GM21447 (cell line): ENCODE results near the gene SGSH.
A peak's percentile ranks its signal among the peaks of the same experiment; 100 is the strongest.

Experiments used
- ATAC-seq: cut with Tn5 transposase; IDR thresholded peaks from one replicate; pipeline ENCODE4 v1.9.1; 2021; ENCODE audit not compliant: unreplicated experiment

Gene SGSH

GRCh38 chr17:80227666-80228065, 7.5 kb upstream of the SGSH start:
- ATAC-seq = no peak

GRCh38 chr17:80227156-80227555, 7.0 kb upstream of the SGSH start:
- no peak for ATAC-seq

GRCh38 chr17:80225230-80225629, 5.1 kb upstream of the SGSH start:
- ATAC-seq = no peak

- ATAC-seq = no peak
Measured at GRCh38 chr17:80224683-80225082, 4.5 kb upstream of the SGSH start.

GRCh38 chr17:80223838-80224497, 3.8 kb upstream of the SGSH start:
- no peak for ATAC-seq

GRCh38 chr17:80223142-80223815, 3.1 kb upstream of the SGSH start:
- no peak for ATAC-seq

GRCh38 chr17:80222376-80223141, 2.4 kb upstream of the SGSH start:
- ATAC-seq = no peak

DNA sequence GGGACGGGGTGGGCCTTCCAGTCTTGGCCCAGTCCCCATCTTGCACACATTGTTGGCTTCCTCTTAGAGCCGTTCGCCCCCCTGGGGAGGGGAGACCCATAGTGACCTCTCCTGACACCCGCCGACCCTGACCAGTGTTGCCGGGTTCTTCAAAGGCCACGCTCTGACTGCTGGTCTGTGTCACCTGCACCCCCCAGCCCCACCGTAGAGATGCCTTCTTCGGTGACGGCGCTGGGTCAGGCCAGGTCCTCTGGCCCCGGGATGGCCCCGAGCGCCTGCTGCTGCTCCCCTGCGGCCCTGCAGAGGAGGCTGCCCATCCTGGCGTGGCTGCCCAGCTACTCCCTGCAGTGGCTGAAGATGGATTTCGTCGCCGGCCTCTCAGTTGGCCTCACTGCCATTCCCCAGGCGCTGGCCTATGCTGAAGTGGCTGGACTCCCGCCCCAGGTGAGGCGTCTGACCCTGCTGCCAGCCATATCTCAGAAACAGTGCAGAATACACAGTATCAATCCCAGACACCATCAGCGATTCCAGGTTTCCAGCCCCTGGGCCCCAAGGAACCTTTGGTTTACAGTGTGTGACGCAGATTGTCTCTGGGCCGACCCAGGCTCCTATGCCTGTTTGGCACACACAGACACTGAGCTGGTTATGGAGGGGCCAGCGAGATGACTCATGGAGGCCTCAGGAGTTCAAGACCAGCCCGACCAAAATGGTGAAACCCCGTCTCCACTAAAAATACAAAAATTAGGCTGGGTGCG, 1.4 kb upstream of the SGSH start:
- ATAC-seq = no peak

GRCh38 chr17:80220736-80221215, 643 bp upstream of the SGSH start:
- no peak for ATAC-seq

GRCh38 chr17:80219763-80220053, 425 bp downstream of the SGSH start:
- ATAC-seq = peak; percentile 19

GRCh38 chr17:80219013-80219762, 945 bp downstream of the SGSH start:
- ATAC-seq = peak; percentile 64

GRCh38 chr17:80218391-80218790, 1.7 kb downstream of the SGSH start:
- ATAC-seq = no peak

- ATAC-seq = no peak
Measured at GRCh38 chr17:80217703-80218362, 2.3 kb downstream of the SGSH start.

DNA sequence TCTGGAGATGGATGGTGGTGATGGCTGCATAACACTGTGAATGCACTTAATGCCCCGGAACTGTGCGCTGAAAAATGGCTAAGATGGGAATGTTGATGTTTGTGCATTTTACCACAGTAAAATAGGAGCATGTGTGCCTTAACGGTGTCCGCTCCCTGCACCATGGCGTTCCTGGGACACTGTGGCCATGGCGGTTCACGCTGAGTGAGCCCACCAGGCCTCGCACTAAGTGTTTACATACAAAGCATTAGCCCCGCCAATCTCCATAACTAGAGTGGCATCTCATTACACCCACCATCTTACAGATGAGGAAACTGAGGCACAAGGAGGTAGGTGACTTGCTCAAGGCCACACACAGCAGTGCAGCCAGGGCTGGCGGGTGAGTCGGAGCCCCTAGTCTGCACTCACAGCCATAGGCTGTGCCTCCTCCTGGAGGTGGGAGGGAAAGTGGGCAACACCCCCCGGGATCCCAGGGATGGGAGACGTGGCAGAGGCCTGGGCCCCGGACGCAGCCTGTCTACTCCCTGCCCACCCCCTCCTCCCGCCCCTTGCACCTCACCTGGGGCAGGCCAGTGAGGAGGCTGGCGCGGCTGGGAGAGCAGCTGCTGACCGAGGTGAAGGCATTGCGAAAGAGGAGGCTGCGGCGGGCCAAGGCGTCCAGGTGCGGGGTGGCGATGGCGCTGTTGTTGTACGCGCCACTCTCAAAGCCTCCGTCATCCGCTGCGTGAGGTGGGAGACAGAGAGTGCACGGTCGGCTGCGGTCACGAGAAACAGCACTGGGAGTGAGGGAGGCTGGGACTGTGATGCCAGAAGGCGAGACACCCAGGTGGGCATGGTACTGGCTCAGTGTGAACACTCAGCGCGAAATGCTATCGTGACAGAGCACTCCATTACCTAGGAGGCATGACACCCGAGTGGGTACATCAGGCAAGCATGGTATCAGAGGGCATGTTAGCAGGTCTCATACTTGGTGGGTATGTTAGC, 3.4 kb downstream of the SGSH start:
- no peak for ATAC-seq

DNA sequence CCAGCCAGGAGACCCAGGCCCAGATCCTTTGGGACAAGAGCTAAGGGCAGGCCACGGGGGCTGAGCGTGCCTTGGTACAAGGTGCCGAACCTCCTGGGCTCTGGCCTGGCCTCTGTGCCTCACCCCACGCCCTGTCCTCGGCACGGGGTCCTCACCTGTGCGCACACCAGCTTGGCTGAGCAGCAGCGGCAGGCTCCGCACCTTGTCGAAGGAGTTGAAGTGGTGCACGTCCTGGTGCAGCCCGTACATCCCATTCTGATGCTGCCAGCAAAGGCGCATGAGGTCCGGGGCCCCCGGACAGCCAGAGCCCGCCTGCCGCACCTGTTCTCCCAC, 5.3 kb downstream of the SGSH start:
- ATAC-seq = no peak

DNA sequence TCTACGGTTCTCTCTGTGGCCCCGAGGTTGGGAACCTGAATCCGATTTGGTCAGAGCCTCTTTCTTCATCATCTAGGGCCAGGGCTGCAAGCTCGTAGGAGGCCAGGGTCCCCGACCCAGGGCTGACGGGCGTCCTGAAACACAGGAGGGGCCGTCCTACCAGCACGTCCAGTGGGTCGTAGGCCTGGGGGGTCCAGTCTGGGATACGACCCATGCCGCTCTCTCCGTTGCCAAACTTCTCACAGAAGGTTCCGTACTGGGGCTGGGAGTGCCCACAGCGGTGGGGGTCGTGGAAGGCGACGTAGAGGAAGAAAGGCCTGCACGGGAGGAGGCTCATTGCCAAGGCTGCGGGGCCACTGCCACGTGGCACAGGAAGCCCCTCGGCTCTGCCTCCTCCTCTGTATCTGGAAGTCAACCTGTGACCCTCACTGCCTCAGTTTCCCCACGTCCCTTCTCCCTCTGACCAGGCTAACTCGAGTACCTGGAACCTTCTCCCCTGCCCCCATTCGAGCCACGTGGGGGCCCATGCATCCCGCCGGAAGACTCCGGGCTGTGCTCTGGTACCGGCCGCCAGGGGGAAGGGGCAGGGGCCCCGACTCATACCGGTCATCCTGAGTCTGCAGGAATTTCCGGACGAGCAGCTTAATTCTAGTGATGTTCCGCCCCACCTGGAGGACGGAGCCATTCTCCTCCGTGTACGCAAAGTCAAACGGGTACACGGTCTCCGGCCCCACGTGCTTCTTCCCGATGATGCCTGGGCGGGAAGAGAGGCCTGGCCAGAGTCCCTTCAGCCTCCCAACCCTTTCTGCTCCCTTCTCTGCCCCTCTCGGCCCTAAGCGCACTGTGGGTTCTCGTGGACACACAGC, 5.9 kb downstream of the SGSH start:
- no peak for ATAC-seq

DNA sequence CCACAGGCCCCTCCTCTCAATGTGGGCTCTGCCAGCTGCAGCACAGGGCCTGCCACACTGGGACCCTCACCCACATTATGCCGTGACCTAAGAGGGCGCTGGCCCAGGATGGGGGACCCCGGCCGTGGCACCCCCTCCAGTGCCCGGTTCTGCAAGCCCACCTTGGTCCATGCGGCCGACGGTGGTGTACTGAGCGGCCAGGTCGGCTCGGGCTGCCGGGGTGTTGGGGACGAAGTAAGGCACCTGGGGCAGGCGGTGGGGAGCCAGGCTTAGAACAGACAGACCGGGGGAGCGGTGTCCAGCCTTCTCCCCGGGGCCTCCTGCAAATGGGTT, 6.5 kb downstream of the SGSH start:
- no peak for ATAC-seq

DNA sequence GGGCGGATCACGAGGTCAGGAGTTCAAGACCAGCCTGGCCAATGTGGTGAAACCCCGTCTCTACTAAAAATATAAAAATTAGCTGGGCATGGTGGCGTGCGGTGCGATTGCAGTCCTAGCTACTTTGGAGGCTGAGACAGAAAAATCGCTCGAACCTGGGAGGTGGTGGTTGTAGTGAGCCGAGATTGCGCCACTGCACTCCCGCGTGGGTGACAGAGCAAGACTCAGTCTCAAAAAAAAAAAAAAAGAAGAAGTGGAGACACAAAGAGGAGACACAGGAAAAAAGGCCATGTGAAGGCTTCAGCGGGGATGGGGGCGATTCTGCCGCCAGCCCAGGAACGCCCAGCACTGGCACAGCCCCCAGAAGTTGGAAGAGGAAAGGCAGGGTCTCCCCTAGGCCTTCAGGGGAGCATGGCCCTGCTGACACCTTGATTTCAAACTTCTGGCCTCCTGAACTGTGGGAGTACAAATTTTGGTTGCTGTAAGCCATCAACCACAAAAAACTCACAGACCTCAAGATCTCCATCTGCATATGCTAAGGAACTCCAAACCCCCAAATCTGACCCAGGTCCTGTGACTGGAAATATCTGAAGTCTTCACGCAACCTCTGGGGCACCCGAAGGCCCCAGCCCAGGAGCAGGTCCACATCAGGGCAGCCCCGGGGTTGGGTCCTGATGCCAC, 7.0 kb downstream of the SGSH start:
- ATAC-seq = no peak
